ENCODE results near the gene ACADSB. TPM values are rescaled to one million over a fixed set of nuclear protein-coding genes. Genes with fewer than 3 reads are reported as not detected.

The ACADSB gene
- total RNA-seq, 1 donor from 2014 or later = 15.0 TPM

DNA sequence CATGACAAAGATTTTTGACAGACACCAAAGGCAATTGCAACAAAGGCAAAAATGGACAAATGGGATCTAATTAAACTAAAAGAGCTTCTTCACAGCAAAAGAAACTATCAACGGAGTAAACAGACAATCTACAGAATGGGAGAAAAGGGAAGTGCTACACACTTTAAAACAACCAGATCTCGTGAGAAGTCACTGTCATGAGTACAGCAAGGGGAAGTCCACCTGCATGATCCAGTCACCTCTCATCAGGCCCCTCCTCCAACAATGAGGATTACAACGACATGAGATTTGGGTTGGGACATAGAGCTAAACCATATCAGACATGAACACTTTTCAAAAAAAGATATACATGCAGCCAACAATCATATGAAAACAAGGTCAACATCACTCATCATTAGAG lies 40.1 kb upstream of the ACADSB start:
- H3K4me1 Mint-ChIP-seq = no peaks in the 10 kb centered on the region
- no peak overlapping the region for H3K27ac Mint-ChIP-seq
- Histone ChIP-seq H3K27me3 (no peaks in the 10 kb centered on the region), H3K9me3 (ENCODE audit: low read depth) (no peaks in the 10 kb centered on the region), H3K4me3 (no peak overlapping the region), H3K9ac (no peak overlapping the region), H3F3A (ENCODE audit: low read depth) (no peaks in the 10 kb centered on the region), H2AFZ (replicated peaks) (no peak overlapping the region), H4K20me1 (ENCODE audit: low read depth) (no peaks in the 10 kb centered on the region), H3K79me2 (ENCODE audit: low read depth) (no peaks in the 10 kb centered on the region), H3K4me1 (peaks cover 4% of the 10 kb centered on the region), H3K27ac (no peak overlapping the region), H3K36me3 (no peaks in the 10 kb centered on the region), H3K4me2 (no peak overlapping the region)
- TF ChIP-seq, protein P1, sequence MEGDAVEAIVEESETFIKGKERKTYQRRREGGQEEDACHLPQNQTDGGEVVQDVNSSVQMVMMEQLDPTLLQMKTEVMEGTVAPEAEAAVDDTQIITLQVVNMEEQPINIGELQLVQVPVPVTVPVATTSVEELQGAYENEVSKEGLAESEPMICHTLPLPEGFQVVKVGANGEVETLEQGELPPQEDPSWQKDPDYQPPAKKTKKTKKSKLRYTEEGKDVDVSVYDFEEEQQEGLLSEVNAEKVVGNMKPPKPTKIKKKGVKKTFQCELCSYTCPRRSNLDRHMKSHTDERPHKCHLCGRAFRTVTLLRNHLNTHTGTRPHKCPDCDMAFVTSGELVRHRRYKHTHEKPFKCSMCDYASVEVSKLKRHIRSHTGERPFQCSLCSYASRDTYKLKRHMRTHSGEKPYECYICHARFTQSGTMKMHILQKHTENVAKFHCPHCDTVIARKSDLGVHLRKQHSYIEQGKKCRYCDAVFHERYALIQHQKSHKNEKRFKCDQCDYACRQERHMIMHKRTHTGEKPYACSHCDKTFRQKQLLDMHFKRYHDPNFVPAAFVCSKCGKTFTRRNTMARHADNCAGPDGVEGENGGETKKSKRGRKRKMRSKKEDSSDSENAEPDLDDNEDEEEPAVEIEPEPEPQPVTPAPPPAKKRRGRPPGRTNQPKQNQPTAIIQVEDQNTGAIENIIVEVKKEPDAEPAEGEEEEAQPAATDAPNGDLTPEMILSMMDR (IDR thresholded peaks at IDR 0.05) = no peak
- no peak for TF ChIP-seq EZH2phosphoT487 (IDR thresholded peaks at IDR 0.05)
- TF ChIP-seq EZH2 (IDR thresholded peaks at IDR 0.05) = no peak
- no peak overlapping the region for H3K4me3 Mint-ChIP-seq
- H3K27me3 Mint-ChIP-seq (ENCODE audit: insufficient read depth, low read depth) = no peaks in the 10 kb centered on the region
- DNase-seq (ENCODE audit: low spot score) = no peak
- H3K9me3 Mint-ChIP-seq = peaks cover 15% of the 10 kb centered on the region
- no peaks in the 10 kb centered on the region for H3K36me3 Mint-ChIP-seq

DNA sequence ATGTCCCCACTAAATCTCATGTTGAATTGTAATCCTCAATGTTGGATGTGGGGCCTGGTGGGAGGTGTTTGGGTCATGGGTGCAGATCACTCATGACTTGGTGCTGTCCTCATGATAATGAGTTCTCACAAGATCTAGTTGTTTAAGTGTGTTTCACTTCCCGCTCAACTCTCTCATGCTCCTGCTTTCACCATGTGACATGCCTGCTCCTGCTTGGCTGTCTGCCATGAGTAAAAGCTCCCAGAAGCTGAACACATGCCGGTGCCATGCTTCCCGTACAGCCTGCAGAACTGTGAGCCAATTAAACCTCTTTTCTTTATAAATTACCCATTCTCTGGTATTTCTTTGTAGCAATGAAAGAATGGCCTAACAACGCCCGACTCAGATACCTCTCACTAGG lies 34.8 kb upstream of the ACADSB start:
- no peaks in the 10 kb centered on the region for H3K36me3 Mint-ChIP-seq
- TF ChIP-seq EZH2phosphoT487 (IDR thresholded peaks at IDR 0.05) = no peak
- TF ChIP-seq, protein P1 (IDR thresholded peaks at IDR 0.05) = no peak
- TF ChIP-seq EZH2 (IDR thresholded peaks at IDR 0.05) = no peak
- H3K27me3 Mint-ChIP-seq (ENCODE audit: insufficient read depth, low read depth) = peaks cover 3% of the 10 kb centered on the region
- no peaks in the 10 kb centered on the region for H3K4me1 Mint-ChIP-seq
- Histone ChIP-seq H3K79me2 (ENCODE audit: low read depth) (no peaks in the 10 kb centered on the region), H3K27me3 (no peaks in the 10 kb centered on the region), H3K27ac (no peak overlapping the region), H3K4me1 (peaks cover 4% of the 10 kb centered on the region), H3F3A (ENCODE audit: low read depth) (no peaks in the 10 kb centered on the region), H3K4me3 (no peak overlapping the region), H2AFZ (replicated peaks) (no peak overlapping the region), H3K9ac (no peak overlapping the region), H3K4me2 (no peak overlapping the region), H3K9me3 (ENCODE audit: low read depth) (no peaks in the 10 kb centered on the region), H4K20me1 (ENCODE audit: low read depth) (no peaks in the 10 kb centered on the region), H3K36me3 (no peaks in the 10 kb centered on the region)
- H3K27ac Mint-ChIP-seq = peak overlapping the region; percentile 30
- DNase-seq (ENCODE audit: low spot score) = no peak
- H3K9me3 Mint-ChIP-seq = no peaks in the 10 kb centered on the region
- H3K4me3 Mint-ChIP-seq = no peak overlapping the region

DNA sequence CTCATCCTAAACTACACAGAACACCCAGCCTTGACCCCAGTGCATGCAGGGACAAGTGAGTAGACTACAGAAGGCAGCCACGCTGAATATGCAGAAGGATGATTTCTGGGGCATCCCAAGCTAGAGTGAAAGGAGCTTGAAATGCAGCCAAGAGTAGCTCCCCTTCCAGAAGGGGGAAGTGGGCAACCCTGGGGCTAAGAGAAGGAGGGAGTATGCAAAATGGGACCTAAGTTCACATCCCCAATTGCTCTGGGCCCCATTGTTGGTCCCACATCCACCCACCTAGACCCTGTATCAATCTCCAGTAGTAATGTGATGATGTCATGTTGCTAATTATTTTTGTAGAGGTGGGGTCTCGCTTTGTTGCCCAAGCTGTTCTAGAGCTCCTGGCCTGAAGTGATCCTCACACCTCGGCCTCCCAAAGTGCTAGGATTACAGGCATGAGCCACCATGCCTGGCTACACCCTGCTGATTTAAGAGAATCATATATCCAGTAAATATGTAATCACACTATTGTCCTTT lies 34.2 kb upstream of the ACADSB start:
- H3K9ac ChIP-seq = no peak overlapping the region
- Mint-ChIP-seq H3K4me1 (peaks cover under 1% of the 10 kb centered on the region), H3K4me3 (no peak overlapping the region), H3K27ac (no peak overlapping the region), H3K9me3 (no peaks in the 10 kb centered on the region), H3K36me3 (no peaks in the 10 kb centered on the region), H3K27me3 (ENCODE audit: insufficient read depth, low read depth) (peaks cover 3% of the 10 kb centered on the region)
- no peak for DNase-seq (ENCODE audit: low spot score)
- H3K4me3 ChIP-seq = no peak overlapping the region
- H3K9me3 ChIP-seq (ENCODE audit: low read depth) = no peaks in the 10 kb centered on the region
- TF ChIP-seq, protein P1 (IDR thresholded peaks at IDR 0.05) = no peak
- TF ChIP-seq EZH2 (IDR thresholded peaks at IDR 0.05) (no peak), EZH2phosphoT487 (IDR thresholded peaks at IDR 0.05) (no peak)
- no peaks in the 10 kb centered on the region for H3K27me3 ChIP-seq
- no peak overlapping the region for H3K4me2 ChIP-seq
- no peaks in the 10 kb centered on the region for H4K20me1 ChIP-seq (ENCODE audit: low read depth)
- H3K36me3 ChIP-seq = no peaks in the 10 kb centered on the region
- H3K27ac ChIP-seq = no peak overlapping the region
- peaks cover under 1% of the 10 kb centered on the region for H3F3A ChIP-seq (ENCODE audit: low read depth)
- peaks cover 6% of the 10 kb centered on the region for H3K4me1 ChIP-seq
- H2AFZ ChIP-seq (replicated peaks) = no peak overlapping the region
- H3K79me2 ChIP-seq (ENCODE audit: low read depth) = no peaks in the 10 kb centered on the region

All from neural progenitor cell (in vitro differentiated cells).